Mesendoderm (in vitro differentiated cells): Measurements from ENCODE around the gene SERINC2.
A peak's percentile ranks its signal among the peaks of the same experiment; 100 is the strongest.

Source experiments
- DNase-seq: peaks from one replicate; pipeline ENCODE4 v3.0.0; 2013
- H2AK5ac ChIP-seq: 2 replicates; pipeline ENCODE4 v1.6.1; 2013; ENCODE audit warnings: low read length, inconsistent platforms
- H2BK120ac ChIP-seq: 2 replicates; pipeline ENCODE4 v1.6.1; 2013; ENCODE audit warnings: low read depth, mild to moderate bottlenecking, low read length, moderate library complexity, mixed read lengths
- H2BK15ac ChIP-seq: replicated peaks from 2 replicates; pipeline ENCODE4 v1.6.1; 2013; ENCODE audit warnings: low read depth, mild to moderate bottlenecking, moderate library complexity
- H2BK5ac ChIP-seq: 2 replicates; pipeline ENCODE4 v1.6.1; 2013; ENCODE audit warnings: low read length, inconsistent platforms
- H3K18ac ChIP-seq: 2 replicates; pipeline ENCODE4 v1.6.1; 2013; ENCODE audit warnings: mild to moderate bottlenecking, low read length, mixed read lengths
- H3K23ac ChIP-seq: one replicate; pipeline ENCODE4 v1.6.1; 2013; ENCODE audit warnings: low read length
- H3K27ac ChIP-seq: 2 replicates; pipeline ENCODE4 v1.5.1; 2013; ENCODE audit warnings: low read depth, mild to moderate bottlenecking, inconsistent platforms, low read length, moderate library complexity
- H3K27me3 ChIP-seq: 2 replicates; pipeline ENCODE4 v1.6.1; 2013; ENCODE audit warnings: low read length, control low read depth, mild to moderate bottlenecking, inconsistent platforms; ENCODE audit not compliant: insufficient read depth, poor library complexity
- H3K36me3 ChIP-seq: 2 replicates; pipeline ENCODE4 v1.6.1; 2013; ENCODE audit warnings: low read length, inconsistent platforms; ENCODE audit not compliant: control insufficient read depth, insufficient read depth
- H3K4ac ChIP-seq: one replicate; pipeline ENCODE4 v1.6.1; 2013; ENCODE audit warnings: low read depth, mild to moderate bottlenecking, low read length, moderate library complexity
- H3K4me1 ChIP-seq: 2 replicates; pipeline ENCODE4 v1.6.1; 2013; ENCODE audit warnings: low read depth, low read length, inconsistent platforms; ENCODE audit not compliant: control insufficient read depth
- H3K4me2 ChIP-seq: 2 replicates; pipeline ENCODE4 v1.6.1; 2013; ENCODE audit warnings: low read length
- H3K4me3 ChIP-seq: 2 replicates; pipeline ENCODE4 v1.5.1; 2013; ENCODE audit warnings: mild to moderate bottlenecking, low read length
- H3K56ac ChIP-seq: one replicate; pipeline ENCODE4 v1.6.1; 2013; ENCODE audit warnings: low read length
- H3K79me1 ChIP-seq: 2 replicates; pipeline ENCODE4 v1.6.1; 2013; ENCODE audit warnings: low read length, inconsistent platforms
- H3K79me2 ChIP-seq: 2 replicates; pipeline ENCODE4 v1.6.1; 2013; ENCODE audit warnings: mild to moderate bottlenecking, low read length; ENCODE audit not compliant: control insufficient read depth, insufficient read depth
- H3K9ac ChIP-seq: 2 replicates; pipeline ENCODE4 v1.6.1; 2013; ENCODE audit warnings: low read length, inconsistent platforms
- H4K5ac ChIP-seq: one replicate; pipeline ENCODE4 v1.6.1; 2013; ENCODE audit warnings: low read length
- H4K8ac ChIP-seq: one replicate; pipeline ENCODE4 v1.6.1; 2013; ENCODE audit warnings: low read depth, mild to moderate bottlenecking, control low read depth, low read length, moderate library complexity
- WGBS: extraction: QIAGEN DNeasy Blood & Tissue Kit; methylation state at CpG from one replicate; pipeline ENCODE4 v1.1.7; 2013; ENCODE audit warnings: low lambda C conversion rate, missing lambda C conversion rate; ENCODE audit not compliant: insufficient coverage; ENCODE audit errors: extremely low coverage; 5-methylcytosine and 5-hydroxymethylcytosine counted together

The SERINC2 gene

GRCh38 chr1:31370565-31370964 is 42.4 kb upstream of the SERINC2 start:
- H3K36me3 ChIP-seq, result peaks cover 1% of the 10 kb centered on the region
- H3K18ac ChIP-seq, result no peak overlapping the region
- H4K5ac ChIP-seq, result no peak overlapping the region
- no peak overlapping the region for H2AK5ac ChIP-seq
- WGBS, result no CpG with 5 or more reads among the region's 4 CpGs
- no peak overlapping the region for H2BK15ac ChIP-seq
- no peak overlapping the region for H2BK120ac ChIP-seq
- no peaks in the 10 kb centered on the region for H3K79me2 ChIP-seq
- H3K79me1 ChIP-seq, result no peaks in the 10 kb centered on the region
- no peak overlapping the region for H2BK5ac ChIP-seq
- H4K8ac ChIP-seq, result no peak overlapping the region
- H3K9ac ChIP-seq, result no peak overlapping the region
- no peak overlapping the region for H3K27ac ChIP-seq
- H3K23ac ChIP-seq, result no peak overlapping the region
- no peak overlapping the region for H3K4me2 ChIP-seq
- H3K4me3 ChIP-seq, result no peak overlapping the region
- H3K4ac ChIP-seq, result no peak overlapping the region
- H3K56ac ChIP-seq, result no peak overlapping the region
- H3K27me3 ChIP-seq, result no peaks in the 10 kb centered on the region
- H3K4me1 ChIP-seq, result peaks cover 3% of the 10 kb centered on the region
- no peak for DNase-seq

GRCh38 chr1:31371121-31371959 is 41.7 kb upstream of the SERINC2 start:
- Histone ChIP-seq H3K4ac (no peak overlapping the region), H2BK120ac (no peak overlapping the region), H4K5ac (no peak overlapping the region), H3K18ac (no peak overlapping the region), H3K4me1 (peaks cover 3% of the 10 kb centered on the region), H3K4me2 (no peak overlapping the region), H3K56ac (peak overlapping the region; percentile 17), H3K79me1 (no peaks in the 10 kb centered on the region), H2BK15ac (no peak overlapping the region), H3K79me2 (no peaks in the 10 kb centered on the region), H3K27ac (no peak overlapping the region), H3K27me3 (no peaks in the 10 kb centered on the region), H2BK5ac (no peak overlapping the region), H3K36me3 (no peaks in the 10 kb centered on the region), H3K9ac (no peak overlapping the region), H4K8ac (no peak overlapping the region), H3K4me3 (no peak overlapping the region), H2AK5ac (no peak overlapping the region), H3K23ac (no peak overlapping the region)
- no peak for DNase-seq
- no CpG with 5 or more reads among the region's 10 CpGs for WGBS

GRCh38 chr1:31372051-31372450 is 41.0 kb upstream of the SERINC2 start:
- Histone ChIP-seq H3K36me3 (no peaks in the 10 kb centered on the region), H3K27me3 (no peaks in the 10 kb centered on the region), H3K4me3 (no peak overlapping the region), H3K27ac (no peak overlapping the region), H3K9ac (no peak overlapping the region), H3K79me2 (no peaks in the 10 kb centered on the region), H3K18ac (no peak overlapping the region), H2BK15ac (no peak overlapping the region), H3K56ac (no peak overlapping the region), H2BK120ac (no peak overlapping the region), H4K8ac (no peak overlapping the region), H3K23ac (peak overlapping the region; percentile 71), H3K4ac (no peak overlapping the region), H3K79me1 (no peaks in the 10 kb centered on the region), H3K4me2 (no peak overlapping the region), H2BK5ac (no peak overlapping the region), H3K4me1 (peaks cover 3% of the 10 kb centered on the region), H4K5ac (no peak overlapping the region), H2AK5ac (no peak overlapping the region)
- no CpG with 5 or more reads among the region's 3 CpGs for WGBS
- no peak for DNase-seq

GRCh38 chr1:31372751-31373055 is 40.3 kb upstream of the SERINC2 start:
- H3K27me3 ChIP-seq, result no peaks in the 10 kb centered on the region
- peaks cover 3% of the 10 kb centered on the region for H3K4me1 ChIP-seq
- H3K23ac ChIP-seq, result no peak overlapping the region
- H2BK5ac ChIP-seq, result no peak overlapping the region
- H3K4me3 ChIP-seq, result no peak overlapping the region
- no CpG with 5 or more reads among the region's 10 CpGs for WGBS
- peak overlapping the region; percentile 80 for H3K56ac ChIP-seq
- no peak overlapping the region for H2AK5ac ChIP-seq
- no peak overlapping the region for H4K8ac ChIP-seq
- H3K9ac ChIP-seq, result peak overlapping the region; percentile 79
- no peaks in the 10 kb centered on the region for H3K36me3 ChIP-seq
- H4K5ac ChIP-seq, result no peak overlapping the region
- H3K4me2 ChIP-seq, result peak overlapping the region; percentile 99
- no peak overlapping the region for H3K4ac ChIP-seq
- H2BK15ac ChIP-seq, result no peak overlapping the region
- H3K18ac ChIP-seq, result peak overlapping the region; percentile 11
- H2BK120ac ChIP-seq, result no peak overlapping the region
- H3K79me1 ChIP-seq, result no peaks in the 10 kb centered on the region
- no peaks in the 10 kb centered on the region for H3K79me2 ChIP-seq
- no peak for DNase-seq
- H3K27ac ChIP-seq, result no peak overlapping the region

GRCh38 chr1:31373056-31373896 is 39.7 kb upstream of the SERINC2 start, which contains the start of gene FABP3:
Gene FABP3 (minus strand): TSS chr1:31373076. CDS start chr1:31373014, 62 bp downstream.
- peak; percentile 97 for DNase-seq
- Histone ChIP-seq H2BK5ac (no peak within 1 kb of the TSS), H3K4me3 (peak within 1 kb of the TSS; percentile 46), H3K4ac (no peak within 1 kb of the TSS), H3K56ac (peak within 1 kb of the TSS; percentile 85), H3K27ac (peak within 1 kb of the TSS; percentile 68), H3K79me1 (no peaks in the 10 kb centered on the region), H3K4me2 (peak within 1 kb of the TSS; percentile 99), H3K4me1 (peaks cover 3% of the 10 kb centered on the region), H3K79me2 (no peaks in the 10 kb centered on the region), H4K8ac (no peak within 1 kb of the TSS), H4K5ac (no peak within 1 kb of the TSS), H2AK5ac (no peak within 1 kb of the TSS), H3K36me3 (no peaks in the 10 kb centered on the region), H3K23ac (peak within 1 kb of the TSS; percentile 71), H3K27me3 (no peaks in the 10 kb centered on the region), H3K9ac (peak within 1 kb of the TSS; percentile 79), H2BK15ac (no peak within 1 kb of the TSS), H3K18ac (peak within 1 kb of the TSS; percentile 78), H2BK120ac (no peak within 1 kb of the TSS)
- WGBS, result no CpG with 5 or more reads among the region's 44 CpGs
